ENCODE data around the gene GDPD4.

DNA sequence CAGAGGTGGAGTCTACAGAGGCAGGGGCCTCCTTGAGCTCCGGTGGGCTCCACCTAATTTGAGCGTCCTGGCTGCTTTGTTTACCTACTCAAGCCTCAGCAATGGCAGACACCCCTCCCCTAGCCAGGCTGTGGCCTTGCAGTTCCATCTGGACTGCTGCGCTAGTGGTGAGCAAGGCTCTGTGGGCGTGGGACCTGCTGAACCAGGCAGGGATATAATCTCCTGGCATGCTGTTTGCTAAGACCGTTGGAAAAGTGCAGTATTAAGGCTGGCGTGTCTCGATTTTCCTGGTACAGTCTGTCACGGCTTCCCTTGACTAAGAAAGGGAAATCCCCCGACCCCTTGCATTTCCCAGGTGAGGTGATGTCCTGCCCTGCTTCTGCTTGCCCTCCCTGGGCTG, 77.7 kb downstream of the GDPD4 start:
- TF ChIP-seq CTCF (IDR thresholded peaks at IDR 0.05 in 4 of 5, conservative IDR thresholded peaks at IDR 0.05 in 1 of 5) (no peak), POLR2A (IDR thresholded peaks at IDR 0.05) (no peak)
